ENCODE data around the gene CNNM3.

CNNM3 gene

DNA sequence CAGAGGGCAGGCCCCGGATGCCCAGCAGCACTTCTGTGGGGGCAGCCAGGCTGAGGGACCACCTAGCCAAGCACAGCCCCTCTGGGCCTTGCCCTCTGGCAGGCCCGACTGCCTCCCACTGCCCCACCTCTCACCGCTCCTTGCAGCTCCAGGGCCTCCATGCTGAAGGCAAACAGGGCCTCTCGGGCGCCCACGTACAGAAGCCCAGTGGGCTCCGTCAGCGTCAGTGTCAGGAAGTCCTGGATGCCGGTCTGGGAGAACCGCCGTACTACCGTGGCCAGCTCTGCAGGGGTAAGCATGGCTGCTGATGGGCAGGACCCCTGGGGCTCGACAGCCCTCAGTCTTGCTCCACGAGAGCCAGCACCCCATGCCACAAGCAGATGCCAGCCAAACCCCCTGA lies 50.1 kb downstream of the CNNM3 start:
- DNase-seq = no peak

DNA sequence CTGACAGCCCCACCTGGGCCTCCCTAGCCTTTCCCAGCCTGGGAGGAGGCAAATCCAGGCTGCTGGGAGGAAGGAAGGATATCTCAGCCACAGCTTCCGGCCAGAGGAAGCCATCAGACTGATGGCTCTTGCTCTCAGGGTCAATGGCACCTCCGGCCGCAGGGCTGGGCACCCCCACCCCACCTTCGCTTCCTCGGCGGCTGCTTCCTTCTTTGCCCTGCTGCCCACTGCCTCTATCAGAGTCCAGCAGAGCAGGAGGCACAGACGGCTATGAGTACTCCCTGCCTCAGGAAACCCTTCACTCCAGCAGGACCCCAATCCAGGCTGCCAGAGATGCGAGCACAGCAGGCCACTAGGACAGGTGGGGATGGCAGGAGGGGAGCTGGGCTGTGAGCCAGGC lies 50.5 kb downstream of the CNNM3 start:
- DNase-seq = no peak

DNA sequence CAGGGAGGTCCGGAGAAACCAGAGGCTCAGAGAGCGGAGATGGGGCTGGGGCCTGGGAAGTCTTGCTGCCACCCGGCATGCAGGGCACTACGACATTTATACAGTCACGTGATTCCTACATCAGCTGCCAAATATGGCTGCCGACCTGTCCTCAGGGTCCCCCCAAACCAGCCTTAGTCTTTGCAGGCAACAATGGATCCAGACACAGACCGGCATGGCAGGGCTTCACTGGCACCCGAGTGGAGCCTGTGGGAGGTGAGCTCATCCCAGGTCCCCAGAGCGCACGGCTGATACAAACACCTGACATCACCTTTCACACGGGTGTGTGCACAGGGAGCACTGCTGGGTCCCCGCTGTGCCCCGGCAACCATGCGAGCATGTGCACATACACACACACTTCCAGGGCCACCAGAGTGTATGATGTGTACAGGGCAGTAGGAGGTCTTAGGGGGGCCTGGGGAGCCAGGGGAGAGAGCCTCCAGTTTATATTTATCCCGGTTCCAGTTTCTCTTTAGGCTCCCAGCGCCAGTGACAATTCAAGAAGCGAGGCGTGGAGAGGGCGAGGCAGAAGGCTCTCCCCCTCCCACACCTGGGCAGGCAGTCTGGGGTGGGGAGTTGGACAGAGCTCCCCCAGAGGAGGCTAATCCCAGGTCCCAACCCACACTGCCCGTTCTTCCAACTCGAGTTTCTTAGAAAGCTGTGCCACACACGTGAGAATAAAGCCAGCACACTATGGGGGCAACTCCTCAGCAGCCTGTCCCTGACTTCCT lies 51.1 kb downstream of the CNNM3 start:
- DNase-seq = no peak

- no peak for DNase-seq
Measured at GRCh38 chr2:96867756-96868554, 51.9 kb downstream of the CNNM3 start.

GRCh38 chr2:96868555-96869280 lies 52.6 kb downstream of the CNNM3 start:
- peak; percentile 59 to 79 (median 73) for DNase-seq

DNA sequence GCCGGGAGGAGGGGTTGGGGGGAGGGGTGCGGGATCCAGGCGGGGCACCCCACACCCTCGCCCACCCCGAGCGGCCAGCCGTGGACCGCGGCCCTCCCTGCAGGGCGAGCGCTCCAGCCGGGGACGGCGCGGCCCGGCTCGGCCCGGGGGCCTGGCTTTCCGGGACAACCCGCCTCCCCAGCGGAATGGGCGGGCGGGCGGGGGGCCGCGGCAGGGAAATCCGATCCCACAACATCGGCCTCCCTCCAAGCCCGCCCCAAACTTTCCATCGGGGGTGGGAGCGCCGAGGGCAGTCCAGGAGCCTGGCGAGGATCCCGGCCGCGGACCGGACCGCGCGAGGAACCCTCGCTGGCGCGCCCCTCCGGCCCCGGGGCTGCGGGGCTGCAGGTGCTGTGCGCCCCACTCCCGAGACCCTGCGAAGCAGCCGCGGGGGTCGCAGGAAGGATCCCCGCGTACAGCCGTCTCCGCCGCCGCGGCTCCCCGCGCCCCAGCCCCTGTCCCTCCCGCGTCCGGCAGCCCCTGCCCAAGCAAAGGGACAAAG lies 53.3 kb downstream of the CNNM3 start:
- DNase-seq = no peak

DNA sequence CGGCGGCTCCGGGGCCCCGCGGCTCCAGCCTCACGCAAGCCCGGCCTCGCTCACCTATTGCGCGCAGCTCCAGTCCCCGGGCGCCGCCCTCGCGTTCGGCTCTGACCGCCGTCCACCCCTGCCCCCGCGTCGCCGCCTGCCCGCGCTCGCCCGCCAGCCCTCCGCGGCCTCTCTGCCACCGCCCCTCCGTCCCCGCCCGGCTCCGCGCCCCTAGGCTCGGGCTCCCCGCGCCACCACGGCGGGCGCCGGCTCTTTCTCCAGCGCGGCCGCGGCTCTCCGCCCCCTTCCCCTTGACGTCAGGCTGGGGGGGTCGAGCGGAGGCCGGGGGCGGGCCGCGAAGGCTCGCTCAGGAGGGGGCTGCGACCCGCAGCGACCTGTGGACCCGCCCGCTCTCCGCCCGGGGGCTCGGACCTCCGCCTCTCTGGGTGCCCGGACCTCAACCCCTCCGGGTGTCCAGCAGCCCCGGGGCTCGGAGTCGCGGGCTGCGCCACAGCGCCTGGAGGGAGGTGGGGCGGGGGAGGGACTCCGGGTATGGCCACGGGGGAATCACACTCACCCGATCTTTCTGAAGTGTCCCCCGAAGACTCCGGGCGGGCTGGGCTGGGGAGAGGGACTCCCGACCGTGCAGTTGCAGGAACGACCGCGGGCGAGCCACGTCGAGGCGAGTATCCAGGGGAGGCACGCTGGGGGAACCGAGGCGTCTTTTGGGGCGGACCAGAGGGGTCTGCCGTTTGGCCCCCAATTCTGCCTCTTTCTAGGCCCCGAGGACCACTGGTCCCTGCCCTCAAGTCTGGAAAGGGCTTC lies 54.0 kb downstream of the CNNM3 start, which contains the start of gene SEMA4C:
TSS of gene SEMA4C (minus strand) at position 259 of the 804 bp plus-strand sequence. CDS start 2,194 bp downstream, outside the sequence.
- peak in 2 of 4 experiments; percentile 39 to 58 for DNase-seq

DNA sequence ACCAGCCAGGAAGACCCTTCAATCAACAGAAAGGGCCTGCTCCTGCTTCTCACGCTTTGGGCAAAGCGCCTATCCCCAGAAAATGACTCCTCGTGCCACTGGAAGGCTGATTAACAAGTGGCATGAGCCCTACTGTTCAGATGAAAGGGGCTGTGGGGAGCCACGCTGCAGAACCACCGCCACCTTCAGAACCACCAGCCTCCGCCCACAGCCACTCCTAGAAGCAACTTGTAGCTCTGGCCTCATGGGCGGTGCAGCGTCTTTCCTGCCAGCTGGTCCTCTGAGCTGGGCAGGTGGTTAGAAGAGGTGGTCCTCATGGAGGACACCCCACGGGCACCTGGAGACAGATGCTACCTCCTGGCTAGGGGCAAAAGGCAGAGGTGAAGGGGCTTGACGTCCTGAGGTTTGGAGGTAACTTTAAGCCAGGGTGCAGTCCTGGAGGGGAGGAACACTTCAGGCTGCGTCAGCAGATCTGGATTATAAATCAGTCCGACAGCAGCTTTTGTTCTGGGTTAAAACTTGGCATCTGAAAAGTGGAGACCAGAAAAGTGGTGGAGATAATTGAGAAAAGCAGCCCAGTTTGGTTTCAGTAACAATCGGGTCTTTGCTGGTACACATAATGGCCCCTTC lies 54.7 kb downstream of the CNNM3 start:
- DNase-seq = no peak

- DNase-seq = no peak
Measured at GRCh38 chr2:96872591-96873349, 56.7 kb downstream of the CNNM3 start.

- DNase-seq = peak; percentile 83 to 89 (median 88)
Measured at GRCh38 chr2:96873651-96874096, 57.6 kb downstream of the CNNM3 start.

DNA sequence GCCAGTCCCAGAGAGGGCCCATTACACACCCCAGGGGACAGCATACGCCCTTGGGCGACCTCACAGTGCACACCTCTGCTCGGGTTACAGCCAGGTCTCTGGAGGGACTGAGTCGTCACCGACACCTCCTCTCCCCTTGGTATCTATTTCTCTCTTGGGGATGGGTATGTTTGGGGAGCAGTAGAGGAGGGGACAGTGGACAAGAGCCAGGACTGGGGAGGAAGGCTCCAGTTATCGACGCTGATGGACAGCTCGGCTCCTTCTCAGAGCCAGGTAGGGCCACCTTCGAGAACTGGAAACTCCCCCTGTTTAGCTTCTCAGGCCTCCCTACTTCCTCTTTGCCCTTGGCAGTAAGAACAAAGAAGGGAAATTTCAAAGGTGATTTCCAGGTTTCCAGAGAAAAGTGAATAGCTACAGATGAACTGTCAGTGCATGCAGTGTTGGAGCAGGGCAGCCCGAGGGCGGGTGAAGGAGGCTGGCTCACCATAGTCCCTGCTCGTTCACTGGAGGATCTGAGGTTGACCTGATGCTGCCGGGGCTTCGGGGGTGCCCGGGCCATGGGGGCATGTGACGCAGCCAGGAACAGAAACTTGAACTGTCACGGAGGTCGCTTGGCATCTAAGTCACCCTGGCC lies 58.2 kb downstream of the CNNM3 start:
- peak in 3 of 4 experiments; percentile 27 to 44 (median 28) for DNase-seq

DNA sequence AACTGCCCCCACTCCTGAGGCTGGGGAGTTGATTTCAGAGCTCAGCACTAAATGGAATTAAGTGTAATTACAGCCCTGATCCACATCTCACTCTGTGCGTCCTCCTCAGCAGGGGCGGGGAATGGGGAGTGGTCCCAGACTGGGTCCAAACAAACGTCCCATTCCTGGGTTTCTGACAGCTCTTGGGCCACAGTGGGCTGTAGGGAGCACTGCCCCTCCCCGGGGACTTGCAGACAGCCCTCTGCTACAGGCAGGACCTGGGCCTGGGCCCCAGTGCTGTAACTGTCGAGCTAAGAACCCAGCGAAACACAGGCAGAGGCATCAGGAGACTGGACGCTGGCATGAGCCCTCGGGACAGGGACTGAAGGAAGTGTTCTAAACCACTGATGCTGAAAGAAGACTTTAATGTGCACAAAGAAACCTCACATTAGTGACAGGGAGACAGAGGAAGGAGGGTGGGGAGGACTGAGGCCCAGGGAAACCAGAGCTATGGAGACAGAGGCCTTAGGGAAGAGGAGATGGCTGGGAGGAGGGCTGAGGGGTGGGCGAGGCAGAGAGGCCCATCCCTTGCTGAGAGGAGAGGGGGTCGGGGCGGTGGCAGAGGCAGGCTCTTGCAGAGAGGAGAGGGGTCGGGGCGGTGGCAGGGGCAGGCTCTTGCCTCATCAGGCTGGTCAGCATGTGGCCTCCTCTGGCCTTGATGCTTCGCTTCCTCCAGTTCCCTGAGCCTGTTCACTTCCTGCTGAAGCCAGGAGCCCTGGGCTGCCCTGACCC lies 59.6 kb downstream of the CNNM3 start:
- peak in 3 of 4 experiments; percentile 32 to 53 (median 51) for DNase-seq

DNA sequence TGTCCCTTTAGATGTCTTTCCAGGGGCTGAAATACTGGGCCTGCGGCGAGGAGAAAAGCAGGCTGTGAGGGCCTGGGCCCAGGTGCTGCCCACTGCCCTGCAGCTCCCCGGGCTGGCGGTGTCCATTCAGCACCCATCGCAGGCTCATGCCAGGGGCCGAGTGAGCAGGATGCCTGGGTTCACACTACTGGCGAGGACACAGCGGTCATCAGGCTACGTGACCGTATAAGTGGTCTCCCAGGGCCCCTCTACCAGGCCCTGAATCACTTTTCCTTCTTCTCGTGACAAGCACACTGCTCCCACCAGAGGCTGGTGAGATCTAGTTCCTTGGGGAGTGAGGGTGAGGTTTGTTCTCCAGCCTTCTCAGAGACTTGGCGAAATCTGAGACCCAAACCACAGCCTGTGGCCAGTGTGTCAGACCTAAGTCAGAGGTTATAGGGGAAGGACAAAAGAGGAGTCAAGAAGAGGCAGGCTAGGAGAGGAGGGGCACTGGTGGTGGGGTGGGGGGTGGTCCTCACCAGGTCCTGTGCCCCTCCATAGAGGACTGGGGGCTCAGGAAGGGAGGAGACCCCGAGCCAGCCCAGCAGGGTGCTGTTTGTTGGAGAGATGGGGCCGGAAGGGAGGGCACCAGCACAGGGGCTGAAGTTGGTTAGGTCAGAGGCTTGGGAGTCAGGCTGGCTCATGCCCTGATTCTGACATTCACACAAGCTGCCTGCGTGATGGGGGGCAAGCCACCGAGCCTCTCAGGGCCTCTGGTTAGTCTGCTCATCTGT lies 60.4 kb downstream of the CNNM3 start:
- DNase-seq = peak in 1 of 4 experiments; percentile 33

DNA sequence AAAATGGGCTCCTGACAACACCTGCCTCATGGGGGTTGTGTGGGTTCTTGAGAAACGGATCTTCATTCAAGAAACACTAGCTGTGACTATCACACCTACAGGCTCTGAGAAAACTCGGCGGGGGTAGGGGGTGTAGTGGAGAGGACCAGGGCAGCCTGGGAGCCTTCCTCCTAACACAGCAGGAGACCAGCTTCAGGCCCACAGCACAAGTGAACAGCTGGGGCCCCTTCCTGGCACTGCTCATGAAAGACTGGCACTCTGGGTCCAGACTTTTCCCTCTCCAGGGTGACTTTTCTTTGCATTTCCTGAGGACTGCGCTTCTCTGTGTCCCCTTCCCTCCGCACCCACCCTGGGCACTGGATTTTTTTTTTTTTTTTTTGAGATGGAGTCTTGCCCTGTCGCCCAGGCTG lies 61.0 kb downstream of the CNNM3 start:
- no peak for DNase-seq

DNA sequence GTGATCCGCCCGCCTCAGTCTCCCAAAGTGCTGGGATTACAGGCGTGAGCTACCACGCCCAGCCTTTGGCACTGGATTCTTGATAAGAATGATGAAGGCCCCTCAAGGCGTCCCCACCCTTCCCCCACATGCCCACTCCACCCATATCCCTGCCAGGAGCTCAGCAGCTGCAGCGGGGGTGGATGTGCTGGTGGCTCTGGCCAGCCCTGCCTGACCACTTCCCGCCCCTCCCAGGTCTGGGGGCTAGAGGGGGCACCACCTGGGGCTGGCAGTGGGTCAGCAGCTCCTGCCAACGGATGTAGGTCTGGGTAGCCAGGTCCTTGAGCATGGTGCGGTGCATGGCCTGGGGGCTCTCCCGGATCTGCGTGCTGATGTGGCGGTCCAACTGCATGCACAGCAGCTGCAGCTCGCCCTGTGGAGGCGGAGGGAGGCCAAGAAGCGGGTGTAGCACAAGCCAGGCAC lies 61.6 kb downstream of the CNNM3 start:
- no peak for DNase-seq

DNA sequence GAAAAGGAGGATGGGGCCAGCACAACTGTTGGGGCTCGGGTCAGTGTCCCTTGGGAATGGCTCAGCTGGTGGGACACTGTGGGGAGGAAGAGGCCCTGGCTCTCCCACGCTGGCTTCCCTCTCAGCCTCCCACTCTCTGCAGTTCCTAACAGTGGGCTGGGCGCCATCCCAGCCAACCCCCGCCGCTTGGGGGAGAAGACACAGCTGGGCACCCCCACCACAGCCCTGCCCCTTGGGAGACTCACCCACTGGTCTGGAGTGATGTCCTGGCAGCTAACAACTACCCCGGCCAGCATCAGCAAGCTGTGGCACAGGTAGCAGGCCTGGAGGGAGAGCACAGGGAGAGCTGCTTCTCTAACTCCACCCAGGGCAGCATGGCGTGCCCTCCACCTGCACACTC lies 62.1 kb downstream of the CNNM3 start:
- DNase-seq = no peak

GRCh38 chr2:96878796-96879544 lies 62.9 kb downstream of the CNNM3 start:
- DNase-seq = no peak

Data from suppressor macrophage (primary cell).